ENCODE results near the gene CNTN4. TPM values are rescaled to one million over a fixed set of nuclear protein-coding genes. Genes with fewer than 3 reads are reported as not detected.

CNTN4 gene
- total RNA-seq, 3 donors from 2014 or later (not counting 1 experiment from before 2014, with no cell fraction given) = not detected

- DNase-seq (no peak), ATAC-seq (no peak)
- H3K4me3 ChIP-seq (ENCODE audit: low read length) = no peak overlapping the region
- H3K4me1 ChIP-seq (ENCODE audit: control insufficient read depth, insufficient read depth, low read length) = no peaks in the 10 kb centered on the region
- no peak overlapping the region for H3K27ac ChIP-seq (ENCODE audit: low read length)
- WGBS (ENCODE audit: insufficient coverage) = 68% methylated on average over 6 of the region's 6 CpGs
- no peaks in the 10 kb centered on the region for H3K9me3 ChIP-seq (ENCODE audit: control insufficient read depth, insufficient read depth, low read length)
- no peaks in the 10 kb centered on the region for H3K27me3 ChIP-seq (ENCODE audit: control insufficient read depth, insufficient read depth, low read length)
- Mint-ChIP-seq H3K27ac (peak overlapping the region in 1 of 2 donors; percentile 8), H3K4me1 (peaks cover 0 to 4% of the 10 kb centered on the region in 2 donors), H3K4me3 (no peak overlapping the region), H3K9me3 (no peaks in the 10 kb centered on the region), H3K36me3 (no peaks in the 10 kb centered on the region), H3K27me3 (ENCODE audit: low read depth in 2 of 2) (peaks cover under 1 to 8% of the 10 kb centered on the region in 2 donors)
- no peaks in the 10 kb centered on the region for H3K36me3 ChIP-seq (ENCODE audit: control insufficient read depth, insufficient read depth, low read length)
- TF ChIP-seq, protein P1, sequence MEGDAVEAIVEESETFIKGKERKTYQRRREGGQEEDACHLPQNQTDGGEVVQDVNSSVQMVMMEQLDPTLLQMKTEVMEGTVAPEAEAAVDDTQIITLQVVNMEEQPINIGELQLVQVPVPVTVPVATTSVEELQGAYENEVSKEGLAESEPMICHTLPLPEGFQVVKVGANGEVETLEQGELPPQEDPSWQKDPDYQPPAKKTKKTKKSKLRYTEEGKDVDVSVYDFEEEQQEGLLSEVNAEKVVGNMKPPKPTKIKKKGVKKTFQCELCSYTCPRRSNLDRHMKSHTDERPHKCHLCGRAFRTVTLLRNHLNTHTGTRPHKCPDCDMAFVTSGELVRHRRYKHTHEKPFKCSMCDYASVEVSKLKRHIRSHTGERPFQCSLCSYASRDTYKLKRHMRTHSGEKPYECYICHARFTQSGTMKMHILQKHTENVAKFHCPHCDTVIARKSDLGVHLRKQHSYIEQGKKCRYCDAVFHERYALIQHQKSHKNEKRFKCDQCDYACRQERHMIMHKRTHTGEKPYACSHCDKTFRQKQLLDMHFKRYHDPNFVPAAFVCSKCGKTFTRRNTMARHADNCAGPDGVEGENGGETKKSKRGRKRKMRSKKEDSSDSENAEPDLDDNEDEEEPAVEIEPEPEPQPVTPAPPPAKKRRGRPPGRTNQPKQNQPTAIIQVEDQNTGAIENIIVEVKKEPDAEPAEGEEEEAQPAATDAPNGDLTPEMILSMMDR (IDR thresholded peaks at IDR 0.05) = no peak
- intact Hi-C loops (cut with micrococcal nuclease) = no loop called here
These were observed 987.1 kb downstream of the CNTN4 start for GRCh38 chr3:3085782-3086181.

DNA sequence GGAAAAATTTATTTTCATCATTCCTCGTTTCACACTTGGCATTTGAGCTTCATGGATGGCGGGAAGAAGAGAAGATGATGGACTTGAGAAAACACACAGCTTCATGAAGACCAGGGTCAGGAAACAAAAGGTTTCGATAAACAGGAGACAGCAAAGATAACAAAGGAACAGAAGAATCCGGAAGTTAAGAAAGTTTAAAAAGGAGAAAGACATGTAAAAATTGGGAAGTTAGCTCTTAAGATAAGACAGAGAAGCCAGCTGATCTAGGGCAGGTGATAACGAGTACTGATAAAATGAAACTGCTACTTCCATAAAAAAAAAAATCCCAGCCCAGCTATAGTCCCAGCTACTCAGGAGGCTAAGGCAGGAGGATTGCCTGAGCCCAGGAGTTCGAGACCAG is 987.6 kb downstream of the CNTN4 start:
- Histone ChIP-seq H3K36me3 (ENCODE audit: control insufficient read depth, insufficient read depth, low read length) (no peaks in the 10 kb centered on the region), H3K4me3 (ENCODE audit: low read length) (no peak overlapping the region), H3K4me1 (ENCODE audit: control insufficient read depth, insufficient read depth, low read length) (no peaks in the 10 kb centered on the region), H3K27ac (ENCODE audit: low read length) (no peak overlapping the region), H3K9me3 (ENCODE audit: control insufficient read depth, insufficient read depth, low read length) (no peaks in the 10 kb centered on the region), H3K27me3 (ENCODE audit: control insufficient read depth, insufficient read depth, low read length) (no peaks in the 10 kb centered on the region)
- peaks cover 6 to 8% of the 10 kb centered on the region in 2 donors for H3K27me3 Mint-ChIP-seq (ENCODE audit: low read depth in 2 of 2)
- intact Hi-C loops (cut with micrococcal nuclease) = no loop called here
- peak overlapping the region in 1 of 2 donors; percentile 8 for H3K27ac Mint-ChIP-seq
- peaks cover 0 to 4% of the 10 kb centered on the region in 2 donors for H3K4me1 Mint-ChIP-seq
- TF ChIP-seq, protein P1 (IDR thresholded peaks at IDR 0.05) = no peak
- DNase-seq (no peak), ATAC-seq (no peak)
- no peaks in the 10 kb centered on the region for H3K36me3 Mint-ChIP-seq
- no peaks in the 10 kb centered on the region for H3K9me3 Mint-ChIP-seq
- 59% methylated on average over 6 of the region's 6 CpGs for WGBS (ENCODE audit: insufficient coverage)
- no peak overlapping the region for H3K4me3 Mint-ChIP-seq

DNA sequence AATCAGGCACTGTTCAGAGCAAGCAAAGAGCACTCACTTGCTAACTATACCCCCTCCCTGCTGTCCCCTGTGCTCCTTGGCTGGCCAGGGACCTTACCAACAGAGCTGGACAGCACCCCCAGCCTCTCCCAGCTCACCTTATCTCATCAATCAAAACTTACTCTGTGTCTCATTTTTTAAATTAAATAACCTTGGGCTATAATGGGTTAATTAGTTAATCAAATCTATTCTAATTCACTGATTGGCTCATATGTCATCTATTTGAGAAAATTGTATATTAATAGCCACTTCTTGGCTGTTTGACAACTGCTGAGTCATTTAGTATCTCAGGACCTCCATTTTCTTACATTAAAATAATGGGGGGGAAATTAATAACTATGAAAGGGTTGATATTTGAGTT is 988.6 kb downstream of the CNTN4 start:
- no peaks in the 10 kb centered on the region for H3K27me3 ChIP-seq (ENCODE audit: control insufficient read depth, insufficient read depth, low read length)
- intact Hi-C loops (cut with micrococcal nuclease) = no loop called here
- H3K4me1 Mint-ChIP-seq = peaks cover 0 to 4% of the 10 kb centered on the region in 2 donors

More for the DNA sequence above, 988.6 kb downstream of the CNTN4 start:
- Histone ChIP-seq H3K36me3 (ENCODE audit: control insufficient read depth, insufficient read depth, low read length) (no peaks in the 10 kb centered on the region), H3K9me3 (ENCODE audit: control insufficient read depth, insufficient read depth, low read length) (no peaks in the 10 kb centered on the region), H3K27ac (ENCODE audit: low read length) (no peak overlapping the region), H3K4me3 (ENCODE audit: low read length) (no peak overlapping the region), H3K4me1 (ENCODE audit: control insufficient read depth, insufficient read depth, low read length) (no peaks in the 10 kb centered on the region)
- peaks cover 7 to 8% of the 10 kb centered on the region in 2 donors for H3K27me3 Mint-ChIP-seq (ENCODE audit: low read depth in 2 of 2)
- H3K27ac Mint-ChIP-seq = no peak overlapping the region
- no peak for DNase-seq
- no peaks in the 10 kb centered on the region for H3K9me3 Mint-ChIP-seq
- ATAC-seq = no peak
- H3K36me3 Mint-ChIP-seq = no peaks in the 10 kb centered on the region
- no peak overlapping the region for H3K4me3 Mint-ChIP-seq
- TF ChIP-seq, protein P1 (IDR thresholded peaks at IDR 0.05) = no peak
